Measurements from ENCODE around the gene FAHD1.
A peak's percentile ranks its signal among the peaks of the same experiment; 100 is the strongest.

FAHD1 gene

DNA sequence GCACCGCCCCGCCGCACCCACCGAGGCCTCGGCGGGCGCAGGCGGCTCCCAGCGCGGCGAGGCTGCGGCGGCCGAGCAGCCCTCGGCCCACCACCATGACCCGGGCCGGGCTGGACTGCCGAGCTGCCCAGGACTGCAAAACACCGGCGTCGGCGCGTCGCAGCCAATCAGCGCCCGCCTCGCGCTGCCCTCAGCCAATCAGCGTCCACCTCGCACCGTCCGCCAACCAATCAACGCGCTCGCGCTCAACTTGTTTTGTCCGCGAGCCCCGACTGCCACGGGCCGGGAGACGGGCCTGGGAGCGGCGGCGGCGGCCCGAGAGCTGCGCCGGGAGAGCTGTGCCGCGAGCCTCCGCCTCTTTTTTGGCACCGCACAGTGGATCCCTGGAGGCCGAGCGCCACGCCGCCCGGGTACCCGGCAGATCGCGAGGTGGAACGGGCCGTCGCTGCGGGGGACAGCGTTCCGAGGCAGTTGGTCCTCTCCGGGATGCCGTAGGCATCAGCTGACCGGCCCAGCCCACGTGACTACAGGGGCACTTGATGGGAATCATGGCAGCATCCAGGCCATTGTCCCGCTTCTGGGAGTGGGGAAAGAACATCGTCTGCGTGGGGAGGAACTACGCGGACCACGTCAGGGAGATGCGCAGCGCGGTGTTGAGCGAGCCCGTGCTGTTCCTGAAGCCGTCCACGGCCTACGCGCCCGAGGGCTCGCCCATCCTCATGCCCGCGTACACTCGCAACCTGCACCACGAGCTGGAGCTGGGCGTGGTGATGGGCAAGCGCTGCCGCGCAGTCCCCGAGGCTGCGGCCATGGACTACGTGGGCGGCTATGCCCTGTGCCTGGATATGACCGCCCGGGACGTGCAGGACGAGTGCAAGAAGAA lies at the start of gene FAHD1, which contains the start of gene HAGH:
Gene FAHD1 (plus strand): TSS at position 516 of the 883 bp plus-strand sequence. CDS start 33 bp downstream, at position 549.
Gene HAGH (minus strand): TSS at position 135 of the 883 bp plus-strand sequence. CDS start 38 bp downstream, at position 97.
- DNase-seq = peak; percentile 95

DNA sequence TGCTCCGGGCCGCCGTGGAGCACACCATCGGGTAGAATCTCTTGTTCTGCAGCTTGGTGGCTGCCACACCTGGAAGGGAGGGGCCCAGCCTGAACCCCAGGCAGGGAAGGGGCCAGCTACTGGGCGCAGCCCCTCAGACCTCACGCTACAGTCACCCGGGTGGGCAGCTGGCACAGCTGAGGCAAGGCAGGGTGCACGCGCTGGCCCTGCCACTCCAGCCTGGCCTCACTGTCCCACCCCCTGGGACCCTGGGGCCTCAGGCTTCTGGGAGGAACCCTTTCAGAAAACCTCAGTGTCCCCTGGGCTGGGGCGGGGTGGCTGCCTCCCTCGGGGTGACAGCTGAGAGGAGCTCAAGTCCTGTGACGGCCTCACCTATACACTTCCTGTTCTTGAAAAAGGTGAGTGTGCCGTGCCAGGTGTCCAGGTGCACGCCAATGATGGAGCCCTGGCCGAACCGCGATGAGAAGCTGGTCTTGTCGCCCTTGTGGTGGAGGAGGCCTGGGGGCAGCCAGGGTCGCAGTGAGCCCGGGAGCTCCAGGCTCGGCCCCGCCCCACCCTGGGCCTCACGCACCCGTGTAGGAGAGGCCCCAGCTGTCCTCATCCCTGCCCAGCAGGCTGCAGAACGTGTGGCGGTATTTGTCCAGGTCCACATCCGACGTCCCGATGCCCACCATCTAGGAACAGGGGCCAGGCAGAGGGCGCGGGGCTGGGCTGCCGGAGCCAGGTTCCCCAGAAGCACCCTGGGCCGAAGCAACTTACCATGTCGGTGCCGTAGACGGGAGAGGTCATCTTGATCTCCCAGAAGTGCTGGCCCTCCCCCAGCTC lies 49.4 kb upstream of the FAHD1 start:
- DNase-seq = no peak

DNA sequence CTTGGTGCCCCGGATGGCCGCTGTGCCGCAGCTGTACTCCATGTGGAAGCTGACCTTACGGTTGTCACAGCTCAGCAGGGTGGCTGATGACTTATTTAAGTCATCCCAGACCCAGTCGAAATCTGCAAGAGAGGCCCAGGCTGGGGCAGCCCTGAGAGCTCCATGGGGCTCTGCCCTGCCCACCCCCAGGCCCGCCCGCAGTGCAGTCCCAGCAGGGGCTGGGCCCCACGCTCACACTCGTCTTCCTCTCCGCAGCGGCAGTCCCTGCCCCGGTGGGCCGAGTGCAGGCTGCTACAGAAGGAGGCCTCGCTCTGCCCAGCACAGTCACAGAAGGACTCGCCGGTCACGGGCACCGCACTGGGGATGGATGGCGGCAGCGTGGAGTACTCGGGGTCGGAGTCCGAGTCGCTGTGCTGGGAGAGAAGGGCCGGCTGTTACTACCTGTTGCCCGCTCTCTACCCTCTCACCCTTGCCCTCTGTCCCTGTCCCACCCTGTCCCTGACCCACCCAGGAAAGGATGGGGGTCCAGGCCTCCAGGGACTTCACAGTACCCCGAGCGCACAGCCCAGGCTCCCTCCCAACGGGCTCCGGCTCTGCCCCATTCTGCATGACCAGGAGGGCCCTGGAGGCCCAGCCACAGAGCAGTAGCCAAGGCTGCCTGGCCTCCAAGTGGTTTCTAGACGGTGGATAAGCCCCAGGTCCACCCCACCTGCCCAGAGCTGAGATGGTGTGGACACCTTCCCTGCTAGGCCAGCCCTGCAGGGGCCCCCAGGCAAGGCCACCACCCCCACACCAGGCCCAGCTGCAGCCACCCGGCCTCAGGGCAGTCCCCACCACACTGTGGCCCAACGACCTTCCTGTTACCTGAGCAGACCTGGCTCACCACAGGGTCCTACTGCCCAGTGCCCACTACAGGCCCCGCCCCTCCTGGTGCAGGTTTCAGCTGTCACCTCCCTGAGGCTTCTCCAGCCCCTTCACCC lies 48.5 kb upstream of the FAHD1 start:
- no peak for DNase-seq

DNA sequence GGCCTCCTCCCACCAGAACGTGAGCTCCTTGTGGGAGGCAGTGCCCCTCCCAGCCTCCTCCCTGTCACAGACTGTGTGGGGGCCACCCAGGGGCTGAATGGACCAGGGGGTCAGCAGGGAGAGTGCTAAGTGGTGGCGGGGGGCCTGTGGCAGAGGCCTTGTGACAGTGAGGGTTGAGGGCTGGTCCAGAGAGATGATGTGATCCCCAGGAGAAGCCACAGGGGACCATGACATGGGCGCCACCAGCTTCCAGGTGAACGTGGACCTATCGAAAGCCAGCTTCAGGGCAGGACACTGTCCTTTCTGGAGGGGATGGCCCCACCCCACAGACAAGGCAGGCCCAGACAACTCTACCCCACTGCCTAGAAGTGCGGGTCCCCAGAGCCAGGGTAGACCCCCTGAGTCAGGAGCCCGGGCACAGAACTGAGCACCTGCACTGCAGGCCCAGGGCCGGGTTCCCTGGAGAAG lies 47.7 kb upstream of the FAHD1 start:
- no peak for DNase-seq

DNA sequence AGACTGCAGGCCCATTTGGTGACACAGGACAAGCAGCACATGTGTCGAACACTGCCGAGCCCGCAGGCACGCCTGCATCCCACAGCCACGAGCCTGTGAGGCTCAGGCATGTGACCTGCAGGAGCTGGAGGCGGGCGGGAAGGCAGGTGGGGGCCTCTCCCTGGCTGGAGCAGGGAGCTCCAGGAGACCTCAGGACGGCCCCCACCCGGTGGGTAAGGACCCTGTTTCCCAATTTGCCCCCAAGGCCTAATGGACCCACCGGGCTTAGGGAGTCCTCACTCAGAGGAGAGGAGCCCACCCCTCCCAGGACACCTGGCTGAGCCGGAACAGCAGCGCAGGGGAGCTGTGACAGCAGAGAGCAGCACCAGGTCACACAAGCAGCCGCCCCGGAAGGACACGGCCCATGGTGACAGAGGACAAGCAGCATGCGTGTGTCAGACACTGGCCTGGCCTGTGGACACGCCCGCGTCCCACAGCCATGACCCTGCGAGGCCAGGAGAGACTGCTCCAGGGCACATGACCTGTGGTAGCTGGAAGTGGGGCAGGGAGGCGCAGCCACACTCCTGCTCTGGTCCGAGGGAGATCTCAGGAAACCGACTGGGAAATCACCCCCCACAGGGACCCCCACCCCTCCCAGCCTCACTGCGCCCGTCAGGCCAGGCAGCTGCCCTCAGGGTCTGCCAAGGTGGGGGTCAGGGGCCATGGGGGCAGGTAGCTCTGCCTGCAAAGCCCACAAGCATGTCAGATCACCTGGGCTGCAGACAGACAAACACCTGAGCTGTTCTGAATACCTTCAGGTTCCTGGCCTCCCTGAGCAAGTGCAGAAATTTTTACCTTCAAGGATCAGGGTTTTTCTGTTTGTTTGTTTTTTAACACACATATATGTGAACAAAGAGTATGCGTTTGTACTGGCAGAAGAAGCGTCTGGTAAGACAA lies 47.0 kb upstream of the FAHD1 start:
- no peak for DNase-seq

DNA sequence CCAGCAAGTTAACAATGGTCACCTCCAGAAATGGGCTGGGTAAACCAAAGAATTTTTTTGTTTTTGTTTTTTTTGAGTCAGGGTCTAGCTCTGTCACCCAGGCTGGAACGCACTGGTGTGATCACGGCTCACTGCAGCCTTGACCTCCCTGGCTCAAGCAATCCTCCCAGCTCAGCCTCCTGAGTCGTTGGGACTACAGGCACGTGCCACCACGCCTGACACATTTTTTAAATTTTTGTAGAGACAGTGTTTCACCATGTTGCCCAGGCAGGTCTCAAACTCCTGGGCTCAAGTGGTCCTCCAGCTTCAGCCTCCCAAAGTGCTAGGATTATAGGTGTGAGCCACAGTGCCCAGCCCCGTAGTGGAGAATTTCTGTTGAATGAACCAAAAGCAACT lies 46.3 kb upstream of the FAHD1 start:
- no peak for DNase-seq

DNA sequence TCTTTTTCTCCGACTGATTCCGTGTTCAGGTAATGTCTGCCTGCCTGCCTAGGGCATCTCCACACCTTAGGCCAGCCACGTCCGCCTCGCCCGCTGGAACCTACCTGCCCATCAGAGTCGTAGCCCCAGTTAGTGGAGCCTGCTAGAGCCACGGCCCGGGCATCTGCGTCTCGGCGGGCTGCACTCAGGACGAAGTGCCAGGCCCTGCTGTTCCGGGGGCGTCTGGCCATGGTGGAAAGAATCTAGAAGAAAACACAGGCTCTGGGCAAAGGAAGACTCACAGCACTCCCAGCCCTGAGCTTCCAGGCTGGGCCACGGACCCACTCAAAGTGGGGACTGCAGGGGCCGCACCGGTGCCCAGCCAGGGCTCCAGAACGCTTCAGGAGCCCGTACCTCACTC lies 45.8 kb upstream of the FAHD1 start:
- no peak for DNase-seq

DNA sequence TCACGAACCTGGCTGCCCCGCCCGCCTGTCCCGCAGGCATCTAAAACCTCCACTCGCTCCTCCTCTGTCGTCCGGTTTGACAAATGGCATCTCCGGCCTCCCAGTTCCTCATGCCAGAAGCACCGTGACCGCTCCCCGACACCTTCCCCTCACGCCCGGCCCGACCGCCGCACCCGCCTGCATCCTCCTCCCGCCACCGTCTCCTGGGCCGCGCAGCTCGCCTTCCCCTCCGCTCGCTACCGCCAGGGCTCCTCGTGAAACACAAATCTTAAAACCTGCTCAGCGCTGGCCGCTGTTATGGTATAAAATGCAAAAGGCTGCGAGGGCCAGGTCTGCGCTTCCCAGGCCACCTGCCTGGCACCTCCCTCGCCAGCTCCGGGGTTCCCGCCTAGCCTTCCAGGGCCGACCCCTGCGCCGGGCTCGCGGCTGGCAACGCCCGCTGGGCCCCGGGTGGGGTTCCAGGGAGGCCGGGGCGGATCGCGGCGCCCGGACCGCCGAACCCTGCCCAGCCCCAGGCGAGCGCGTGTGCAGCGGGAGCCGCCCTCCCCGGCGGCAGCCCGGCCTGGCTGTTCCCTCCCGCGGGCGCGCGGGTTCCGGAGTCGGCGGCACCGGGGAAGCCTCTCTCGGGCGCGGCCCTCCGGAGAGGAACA lies 45.1 kb upstream of the FAHD1 start:
- DNase-seq = no peak

DNA sequence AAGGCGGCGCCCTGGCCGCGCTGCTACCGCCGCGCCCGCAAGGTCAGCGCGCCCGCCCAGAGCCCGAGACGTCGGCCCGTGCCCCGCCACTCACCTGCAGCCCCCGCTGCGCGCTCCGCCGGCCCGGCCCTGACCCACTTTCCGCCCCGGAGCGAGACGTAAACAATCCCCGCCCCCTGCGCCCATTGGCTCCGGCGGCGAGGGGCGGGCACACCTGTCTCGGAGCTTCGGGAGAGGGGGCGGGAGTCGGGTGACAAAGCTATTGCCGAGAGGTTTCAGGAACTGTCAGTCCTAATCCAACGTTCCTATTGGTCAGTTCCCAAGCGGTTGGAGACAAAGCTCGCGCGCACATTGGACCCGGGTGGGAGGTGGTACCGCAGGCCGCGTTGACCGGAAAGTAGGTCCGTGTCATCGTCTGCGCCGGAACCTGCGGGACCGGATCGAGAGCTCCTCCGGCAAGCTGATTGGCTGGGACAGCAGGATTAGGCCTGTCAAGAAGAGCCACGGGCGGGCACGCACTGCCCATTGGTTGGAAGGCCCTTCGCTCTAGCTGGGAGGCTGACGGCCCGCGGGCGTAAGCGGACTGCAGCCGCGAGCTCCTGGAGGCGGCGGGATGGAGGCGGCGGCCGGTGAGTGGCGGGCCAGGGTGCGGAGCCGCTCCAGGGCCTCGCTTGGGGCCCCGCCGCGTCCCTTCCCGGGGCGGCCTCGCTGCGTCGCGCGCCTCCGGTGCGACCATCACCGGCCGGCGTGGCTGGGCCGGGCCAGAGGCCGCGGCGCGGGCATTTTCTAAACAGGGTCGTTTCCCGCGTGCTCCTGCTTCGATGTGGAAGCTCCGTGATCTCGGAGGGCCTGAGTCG lies 44.4 kb upstream of the FAHD1 start, which contains the start of the genes NUBP2 and SPSB3:
Gene NUBP2 (plus strand): TSS at position 553 of the 857 bp plus-strand sequence. CDS start 61 bp downstream, at position 614.
Gene SPSB3 (minus strand): TSS at position 164 of the 857 bp plus-strand sequence. CDS start 1,088 bp downstream, outside the sequence.
- DNase-seq = peak; percentile 100

DNA sequence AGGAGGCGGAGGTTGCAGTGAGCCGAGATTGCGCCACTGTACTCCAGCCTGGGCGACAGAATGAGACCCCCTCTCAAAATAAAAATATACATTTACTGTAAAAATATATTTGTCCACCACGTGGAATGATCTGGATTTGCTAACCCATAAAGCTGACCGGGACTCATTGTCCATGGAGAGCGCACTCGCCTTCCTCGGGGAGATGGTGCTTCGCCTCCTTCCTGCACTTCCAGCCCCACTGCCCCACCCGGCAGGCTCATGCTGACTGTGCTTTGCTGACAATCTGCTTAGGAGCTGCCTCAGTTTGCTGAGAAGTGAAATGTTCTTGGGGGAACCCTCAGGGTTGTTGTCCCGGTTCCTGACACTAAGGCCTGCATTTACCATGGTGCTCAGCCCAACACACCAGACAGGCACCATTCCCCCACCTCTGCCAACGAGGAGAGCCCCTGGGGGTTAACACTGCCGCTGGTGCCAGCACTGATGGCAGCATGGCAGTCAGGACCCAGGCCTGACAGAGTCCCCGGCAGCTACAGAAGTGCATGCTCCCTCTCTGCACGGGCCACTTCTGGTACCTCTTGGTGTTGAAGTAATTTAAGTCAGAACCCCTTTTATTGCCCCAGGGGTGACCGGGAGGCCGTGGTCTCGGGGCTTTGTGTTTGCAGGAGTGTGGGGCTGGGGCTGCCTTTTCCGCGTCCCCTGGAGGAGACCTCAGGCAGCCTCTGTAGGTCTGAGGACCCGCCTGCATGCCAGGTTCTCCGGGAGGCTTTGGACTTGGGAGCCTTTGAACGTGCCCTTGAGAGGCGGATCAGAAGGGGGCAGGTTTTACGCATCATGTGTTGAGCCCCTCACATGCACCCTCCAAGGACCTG lies 41.8 kb upstream of the FAHD1 start:
- no peak for DNase-seq

DNA sequence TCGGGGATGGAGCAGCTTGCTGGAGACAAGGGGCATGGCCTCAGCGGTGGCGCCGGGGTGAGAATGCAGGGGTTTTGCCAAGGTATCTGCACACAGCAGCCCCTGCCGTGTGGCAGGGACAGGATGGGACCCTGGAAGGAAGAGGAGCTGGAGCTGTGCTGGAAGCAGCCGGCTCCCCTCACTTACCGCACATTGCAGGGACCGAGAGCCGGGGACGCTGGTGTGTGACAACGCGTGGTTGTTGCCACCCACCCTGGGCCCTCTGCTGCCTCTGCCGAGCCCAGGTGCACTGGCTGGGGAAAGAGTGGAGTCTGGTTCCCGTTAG lies 41.2 kb upstream of the FAHD1 start:
- DNase-seq = no peak

DNA sequence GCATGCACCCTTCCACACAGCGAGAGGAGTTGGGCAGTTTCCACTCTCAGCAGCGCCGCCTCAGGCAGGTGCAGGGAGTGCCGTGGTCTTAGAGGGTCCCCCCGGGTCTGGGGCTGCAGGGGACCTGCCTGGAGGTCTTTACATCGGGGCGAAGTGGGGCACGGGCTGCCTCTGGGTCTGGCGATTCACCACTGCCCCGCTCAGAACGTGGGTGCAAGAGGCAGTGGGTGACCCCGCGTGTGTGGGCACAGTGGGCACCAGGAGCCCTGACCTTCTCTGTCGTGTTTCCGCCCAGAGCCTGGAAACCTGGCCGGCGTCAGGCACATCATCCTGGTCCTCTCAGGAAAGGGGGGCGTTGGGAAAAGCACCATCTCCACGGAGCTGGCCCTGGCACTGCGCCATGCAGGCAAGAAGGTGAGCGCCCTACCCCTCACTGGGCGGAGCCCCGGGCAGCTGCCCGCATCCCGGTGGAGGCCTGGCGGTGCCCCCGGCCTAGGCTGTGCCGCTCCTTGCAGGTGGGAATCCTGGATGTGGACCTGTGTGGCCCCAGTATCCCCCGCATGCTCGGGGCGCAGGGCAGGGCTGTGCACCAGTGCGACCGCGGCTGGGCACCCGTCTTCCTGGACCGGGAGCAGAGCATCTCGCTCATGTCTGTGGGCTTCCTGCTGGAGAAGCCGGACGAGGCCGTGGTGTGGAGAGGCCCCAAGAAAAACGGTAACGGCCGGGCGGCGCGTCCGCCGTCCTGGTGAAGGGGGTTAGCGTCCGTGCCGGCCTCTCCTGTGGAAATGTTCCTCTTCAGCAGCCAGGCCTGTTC lies 40.6 kb upstream of the FAHD1 start:
- no peak for DNase-seq

DNA sequence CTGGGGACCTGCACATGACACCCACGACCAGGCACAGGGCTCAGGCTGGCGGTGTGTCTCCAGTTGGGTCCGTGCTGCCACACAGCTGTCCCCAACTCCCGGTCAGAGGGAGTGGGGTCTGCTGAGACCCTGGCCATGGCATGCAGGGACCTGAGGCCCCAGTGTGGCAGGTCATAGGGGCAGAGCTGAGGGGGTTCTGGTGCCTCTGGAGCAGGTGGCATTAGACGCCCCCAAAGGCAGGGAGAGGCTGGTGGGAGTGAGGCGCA lies 40.0 kb upstream of the FAHD1 start:
- no peak for DNase-seq

DNA sequence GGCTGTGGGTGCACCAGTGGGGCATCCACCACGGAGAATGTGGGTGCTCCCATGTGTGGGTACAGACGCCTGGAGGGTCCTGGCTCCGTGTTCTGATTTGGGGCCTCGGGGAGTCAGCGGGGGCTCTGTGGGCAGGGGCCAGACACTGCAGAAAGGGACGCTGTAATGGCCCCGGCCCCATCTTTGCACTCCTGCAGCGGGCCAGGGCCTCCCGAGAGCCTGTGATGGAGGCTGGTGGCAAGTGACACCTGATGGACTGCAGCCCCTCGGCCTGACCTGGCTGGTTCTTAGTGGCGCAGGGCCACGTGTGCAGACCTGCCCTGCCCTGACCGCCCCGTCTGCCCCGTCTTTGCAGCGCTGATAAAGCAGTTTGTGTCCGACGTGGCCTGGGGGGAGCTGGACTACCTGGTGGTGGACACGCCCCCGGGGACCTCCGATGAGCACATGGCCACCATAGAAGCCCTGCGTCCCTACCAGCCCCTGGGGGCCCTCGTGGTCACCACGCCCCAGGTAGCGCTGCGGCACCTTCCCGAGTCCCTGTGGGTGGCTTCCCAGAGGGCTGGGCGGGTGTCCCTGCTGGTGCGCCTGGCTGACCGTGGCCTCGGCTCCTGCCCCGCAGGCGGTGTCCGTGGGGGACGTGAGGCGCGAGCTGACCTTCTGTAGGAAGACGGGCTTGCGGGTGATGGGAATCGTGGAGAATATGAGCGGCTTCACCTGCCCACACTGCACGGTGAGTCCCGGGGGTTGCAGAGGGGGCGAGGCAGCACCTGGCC lies 39.5 kb upstream of the FAHD1 start:
- DNase-seq = no peak

DNA sequence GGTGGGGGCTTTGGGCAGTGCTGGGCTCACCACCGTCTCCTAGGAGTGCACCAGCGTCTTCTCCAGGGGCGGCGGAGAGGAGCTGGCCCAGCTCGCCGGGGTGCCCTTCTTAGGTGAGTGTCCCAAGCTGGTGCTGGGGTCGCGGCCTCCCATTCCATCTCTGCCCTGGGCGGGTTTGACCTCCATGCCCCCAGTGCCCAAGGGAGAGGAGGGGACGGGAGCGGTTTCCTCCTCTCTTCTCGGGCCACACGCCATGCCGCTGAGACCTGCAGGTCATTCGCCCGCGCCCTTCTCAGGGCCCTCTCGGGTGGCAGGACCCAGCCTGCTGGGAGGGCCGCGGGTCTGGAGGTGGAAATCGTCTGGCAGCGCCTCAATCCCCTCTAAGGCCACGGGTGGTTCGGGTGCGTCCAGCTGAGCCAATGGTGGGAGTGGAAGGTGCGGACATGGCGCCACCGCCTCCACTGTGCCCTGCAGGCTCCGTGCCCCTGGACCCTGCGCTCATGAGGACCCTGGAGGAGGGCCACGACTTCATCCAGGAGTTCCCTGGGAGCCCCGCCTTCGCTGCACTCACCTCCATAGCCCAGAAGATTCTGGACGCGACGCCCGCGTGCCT lies 38.8 kb upstream of the FAHD1 start:
- no peak for DNase-seq

DNA sequence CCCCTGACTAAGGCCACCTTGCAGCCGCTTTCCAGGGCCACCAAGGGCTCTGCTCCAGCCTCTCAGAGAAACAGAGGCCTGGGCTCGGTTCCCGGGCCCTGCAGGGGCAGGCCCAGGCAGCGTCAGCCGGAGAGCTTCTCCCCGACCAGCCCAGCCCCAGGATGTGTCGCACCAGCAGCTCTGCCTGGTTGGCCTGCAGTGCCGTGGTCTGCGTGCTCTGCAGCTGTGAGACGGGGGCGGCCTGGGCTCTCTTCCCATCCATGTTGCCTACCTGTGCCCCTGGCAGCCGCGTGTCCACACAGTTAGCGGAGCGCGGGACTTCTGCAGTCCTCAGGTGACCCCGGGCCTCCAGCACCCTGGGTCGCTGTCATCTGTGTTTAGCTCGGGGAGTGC lies 38.3 kb upstream of the FAHD1 start:
- no peak for DNase-seq

DNA sequence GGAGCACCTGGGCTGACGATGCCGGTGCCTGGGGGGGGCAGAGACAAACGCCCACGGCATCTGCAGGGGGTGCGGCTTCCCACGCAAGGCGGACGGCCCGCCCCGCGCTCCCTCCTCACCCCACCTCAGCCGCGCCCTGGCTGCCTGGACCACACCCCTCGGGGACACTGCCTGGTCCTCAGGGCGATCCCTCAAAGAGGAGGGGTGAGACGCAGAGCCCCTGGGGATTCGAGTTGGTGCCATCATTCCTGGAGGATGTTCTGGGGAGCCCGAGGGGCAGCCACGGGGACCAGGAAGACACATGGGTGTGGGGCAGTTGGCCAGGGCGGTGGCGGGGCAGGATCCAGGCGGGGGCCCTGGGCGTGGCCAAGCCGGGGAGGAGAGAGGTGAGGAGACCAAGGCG lies 37.4 kb upstream of the FAHD1 start:
- no peak for DNase-seq

Data from cortex of kidney (tissue), 1 donor.